Activated T-cell treated with anti-CD3 and anti-CD28 coated beads, Interleukin-2, amount 50 U/mL, for 4 hours (primary cell): ENCODE measurements around the gene B4GALT2. TPM values are rescaled to one million over a fixed set of nuclear protein-coding genes. Genes with fewer than 3 reads are reported as not detected.

Experiments
- ATAC-seq, 2 donors: fragments of 200-7000 bp; cut with Tn5 transposase; one replicate each; pipeline ENCODE4 v1.10.0; 2021
- DNase-seq: peaks from one replicate; pipeline ENCODE4 v3.0.0-alpha.2; 2020
- H3K27me3 Mint-ChIP-seq: one replicate; pipeline ENCODE4 v1.8.0; 2021; ENCODE audit warnings: low read depth, mixed read lengths
- H3K36me3 Mint-ChIP-seq: one replicate; pipeline ENCODE4 v1.8.0; 2022; ENCODE audit warnings: mixed read lengths; ENCODE audit not compliant: insufficient read depth
- H3K4me1 Mint-ChIP-seq: one replicate; pipeline ENCODE4 v1.8.0; 2021; ENCODE audit warnings: low read depth, mixed read lengths
- H3K4me3 Mint-ChIP-seq: one replicate; pipeline ENCODE4 v1.8.0; 2021; ENCODE audit warnings: mild to moderate bottlenecking, moderate library complexity, mixed read lengths
- H3K9me3 Mint-ChIP-seq: one replicate; pipeline ENCODE4 v1.8.0; 2021; ENCODE audit warnings: mixed read lengths
- total RNA-seq, 3 donors: library from RNA; stranded (reverse); gene quantifications; one replicate each; pipeline ENCODE4 v1.2.1, GENCODE V29; 2021

Gene B4GALT2
- total RNA-seq, 3 donors from 2014 or later, result 32.1 to 35.1 (median 33.7) TPM

DNA sequence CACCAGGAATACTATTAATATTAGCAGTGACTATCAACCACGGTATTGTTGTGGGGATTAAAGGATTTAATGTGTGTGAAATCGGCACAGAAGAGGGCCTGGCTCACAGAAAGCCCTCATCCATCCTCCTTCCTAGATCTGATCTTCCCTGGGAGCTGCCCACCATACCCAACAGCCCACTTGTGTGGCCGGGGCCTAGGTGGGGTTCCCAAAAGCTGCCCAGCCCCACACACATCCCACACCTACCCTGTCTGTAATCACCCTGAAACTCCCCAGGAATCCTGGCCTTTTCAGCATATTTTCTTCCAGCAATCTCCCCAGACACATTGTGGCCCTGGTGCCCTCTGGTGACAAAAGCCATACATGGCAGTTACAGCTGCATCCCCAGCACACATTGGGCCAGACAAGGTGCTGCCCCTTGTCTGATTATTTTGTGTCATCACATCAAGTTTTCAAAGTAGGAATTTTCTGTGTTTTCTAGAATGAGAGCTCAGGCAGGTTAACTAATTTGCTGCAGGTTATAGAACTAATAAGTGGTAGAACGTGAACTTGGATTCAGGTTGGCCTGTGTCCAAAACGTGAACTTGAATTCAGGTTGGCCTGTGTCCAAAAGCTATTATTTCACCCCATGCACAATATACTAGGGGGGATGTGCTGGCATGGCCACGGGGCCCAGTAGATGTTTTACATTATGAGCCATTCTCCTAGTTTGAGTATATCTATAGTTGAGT lies 57.6 kb downstream of the B4GALT2 start:
- Mint-ChIP-seq H3K36me3 (no peaks in the 10 kb centered on the region), H3K27me3 (no peaks in the 10 kb centered on the region), H3K4me3 (no peak overlapping the region), H3K4me1 (peaks cover 5% of the 10 kb centered on the region), H3K9me3 (no peaks in the 10 kb centered on the region)
- DNase-seq (peak; percentile 60), ATAC-seq (peak; percentile 77 to 83)

- ATAC-seq (no peak), DNase-seq (no peak)
- Mint-ChIP-seq H3K4me3 (no peak overlapping the region), H3K4me1 (peaks cover 1% of the 10 kb centered on the region), H3K36me3 (no peaks in the 10 kb centered on the region), H3K9me3 (no peaks in the 10 kb centered on the region), H3K27me3 (no peaks in the 10 kb centered on the region)
These were observed 58.1 kb downstream of the B4GALT2 start for GRCh38 chr1:44037154-44037553.

DNA sequence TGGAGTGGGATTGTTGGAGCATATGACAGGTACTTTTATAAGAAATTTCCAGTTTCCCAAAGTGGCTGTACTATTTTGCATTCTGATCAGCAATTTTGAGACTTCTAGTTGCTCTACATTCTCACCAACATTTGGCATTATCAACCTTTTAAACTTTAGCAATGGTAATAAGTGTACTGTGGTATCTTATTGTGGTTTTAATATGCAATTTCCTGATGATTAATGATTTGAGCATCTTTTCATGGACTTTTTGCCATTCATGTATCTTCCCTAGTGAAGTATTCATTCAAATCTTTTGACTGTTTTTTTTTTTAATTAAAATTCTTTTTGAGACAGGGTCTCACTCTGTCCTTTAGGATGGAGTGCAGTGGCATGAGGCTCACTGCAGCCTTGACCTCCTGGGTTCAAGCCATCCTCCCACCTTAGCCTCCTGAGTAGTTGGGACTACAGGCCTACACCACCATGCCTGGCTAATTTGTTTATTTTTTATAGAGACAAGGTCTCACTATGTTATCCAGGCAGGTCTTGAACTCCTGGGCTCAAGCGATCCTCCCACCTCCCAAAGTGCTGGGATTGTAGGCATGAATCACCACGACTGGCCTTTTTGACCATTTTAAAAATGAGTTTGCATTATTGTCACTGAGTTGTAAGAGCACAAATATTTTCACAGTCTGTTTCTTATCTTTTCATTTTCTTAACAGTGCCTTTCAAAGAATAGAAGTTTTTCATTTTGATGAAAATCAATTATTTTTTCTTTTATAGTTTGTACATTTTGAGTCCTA lies 60.1 kb downstream of the B4GALT2 start:
- no peaks in the 10 kb centered on the region for H3K9me3 Mint-ChIP-seq
- no peaks in the 10 kb centered on the region for H3K36me3 Mint-ChIP-seq
- DNase-seq, result no peak
- ATAC-seq, result no peak
- no peak overlapping the region for H3K4me3 Mint-ChIP-seq
- peaks cover 3% of the 10 kb centered on the region for H3K27me3 Mint-ChIP-seq
- peaks cover 1% of the 10 kb centered on the region for H3K4me1 Mint-ChIP-seq

DNA sequence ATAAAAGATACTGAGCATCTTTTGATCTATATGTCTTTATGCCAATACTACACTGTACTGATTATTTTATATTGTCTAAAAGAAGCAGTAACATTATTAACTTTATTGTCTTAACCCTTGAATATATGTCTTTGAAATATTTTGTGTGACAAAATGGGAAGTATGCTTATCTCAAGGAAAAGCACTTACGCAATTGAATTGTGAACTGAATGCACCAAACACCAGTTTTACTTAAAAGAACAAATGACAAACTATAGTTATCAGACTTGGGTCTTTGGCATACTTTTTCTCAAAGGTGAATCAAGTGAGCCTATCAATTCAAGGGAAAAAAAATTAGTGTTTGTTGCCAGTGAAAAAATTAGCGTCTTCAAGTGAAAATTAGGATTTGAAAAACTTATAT lies 61.4 kb downstream of the B4GALT2 start:
- ATAC-seq (no peak), DNase-seq (no peak)
- no peak overlapping the region for H3K4me3 Mint-ChIP-seq
- H3K9me3 Mint-ChIP-seq, result no peaks in the 10 kb centered on the region
- H3K36me3 Mint-ChIP-seq, result no peaks in the 10 kb centered on the region
- peaks cover 3% of the 10 kb centered on the region for H3K27me3 Mint-ChIP-seq
- peaks cover 1% of the 10 kb centered on the region for H3K4me1 Mint-ChIP-seq

Other genes with a start within 250 kb of the B4GALT2 start
- under 1 TPM; 0.33 to 0.45 (median 0.40) TPM for gene ARTN, start 45.4 kb upstream of the B4GALT2 start, total RNA-seq
- gene IPO13, start 32.3 kb upstream of the B4GALT2 start, total RNA-seq, result 10 to 100 TPM; 27.5 to 31.9 (median 28.2) TPM
- 100 to 1,000 TPM; 128 to 151 (median 145) TPM for gene DPH2, start 9.2 kb upstream of the B4GALT2 start, total RNA-seq
- gene ATP6V0B, start 4.2 kb upstream of the B4GALT2 start, total RNA-seq, result 100 to 1,000 TPM; 202 to 210 (median 209) TPM
- 1 to 10 TPM; 1.0 to 1.8 (median 1.2) TPM for gene CCDC24, start 12.4 kb downstream of the B4GALT2 start, total RNA-seq
- 10 to 100 TPM; 14.3 to 25.0 (median 18.3) TPM for gene SLC6A9, start 52.3 kb downstream of the B4GALT2 start, total RNA-seq
- gene KLF17, start 139.6 kb downstream of the B4GALT2 start, total RNA-seq, result not detected
- gene KLF18, start 162.4 kb downstream of the B4GALT2 start, total RNA-seq, result not detected
- gene DMAP1, start 234.3 kb downstream of the B4GALT2 start, total RNA-seq, result 10 to 100 TPM; 40.4 to 50.5 (median 43.2) TPM